Activated CD8-positive, alpha-beta T cell treated with anti-CD3 and anti-CD28 coated beads, Interleukin-2, amount 10 ng/mL, durations not matched to agents 7 days and 5 days (primary cell): ENCODE data around the gene ADGRD1. TPM values are rescaled to one million over a fixed set of nuclear protein-coding genes. Genes with fewer than 3 reads are reported as not detected.

Experiments
- ATAC-seq: fragments of 150-1000 bp; cut with Tn5 transposase; one replicate; pipeline ENCODE4 v1.10.0; 2021; ENCODE audit warnings: moderate library complexity
- CTCF ChIA-PET: fragments of 350-600 bp; sonication (Branson Sonifier 250); formaldehyde crosslinking; loops from one replicate; lab custom pipeline; 2021; ENCODE audit warnings: antibody characterized with exemption; lab: Charles Lee
- POLR2A ChIA-PET: fragments of 350-600 bp; sonication (Branson Sonifier 250); formaldehyde crosslinking; loops from one replicate; lab custom pipeline; 2021; ENCODE audit warnings: antibody characterized with exemption; lab: Charles Lee
- DNase-seq: peaks from one replicate; pipeline ENCODE4 v3.0.0-alpha.2; 2020
- H3K27ac Mint-ChIP-seq: one replicate; pipeline ENCODE4 v1.8.0; 2021; ENCODE audit warnings: mild to moderate bottlenecking, mixed read lengths
- H3K27me3 Mint-ChIP-seq: one replicate; pipeline ENCODE4 v1.8.0; 2021; ENCODE audit warnings: low read depth, mixed read lengths
- H3K36me3 Mint-ChIP-seq: one replicate; pipeline ENCODE4 v1.8.0; 2021; ENCODE audit warnings: low read depth, mixed read lengths
- H3K4me1 Mint-ChIP-seq: one replicate; pipeline ENCODE4 v1.8.0; 2021; ENCODE audit warnings: low read depth, mixed read lengths
- H3K4me3 Mint-ChIP-seq: one replicate; pipeline ENCODE4 v1.8.0; 2021; ENCODE audit warnings: mild to moderate bottlenecking, mixed read lengths
- H3K9me3 Mint-ChIP-seq: one replicate; pipeline ENCODE4 v1.8.0; 2022; ENCODE audit warnings: mixed read lengths; ENCODE audit not compliant: insufficient read depth
- total RNA-seq, 2 experiments: library from RNA; stranded (reverse); gene quantifications; one replicate each; pipeline ENCODE4 v1.2.3, GENCODE V29; 2021

Gene ADGRD1
- total RNA-seq, 2 experiments from 2014 or later: not detected

DNA sequence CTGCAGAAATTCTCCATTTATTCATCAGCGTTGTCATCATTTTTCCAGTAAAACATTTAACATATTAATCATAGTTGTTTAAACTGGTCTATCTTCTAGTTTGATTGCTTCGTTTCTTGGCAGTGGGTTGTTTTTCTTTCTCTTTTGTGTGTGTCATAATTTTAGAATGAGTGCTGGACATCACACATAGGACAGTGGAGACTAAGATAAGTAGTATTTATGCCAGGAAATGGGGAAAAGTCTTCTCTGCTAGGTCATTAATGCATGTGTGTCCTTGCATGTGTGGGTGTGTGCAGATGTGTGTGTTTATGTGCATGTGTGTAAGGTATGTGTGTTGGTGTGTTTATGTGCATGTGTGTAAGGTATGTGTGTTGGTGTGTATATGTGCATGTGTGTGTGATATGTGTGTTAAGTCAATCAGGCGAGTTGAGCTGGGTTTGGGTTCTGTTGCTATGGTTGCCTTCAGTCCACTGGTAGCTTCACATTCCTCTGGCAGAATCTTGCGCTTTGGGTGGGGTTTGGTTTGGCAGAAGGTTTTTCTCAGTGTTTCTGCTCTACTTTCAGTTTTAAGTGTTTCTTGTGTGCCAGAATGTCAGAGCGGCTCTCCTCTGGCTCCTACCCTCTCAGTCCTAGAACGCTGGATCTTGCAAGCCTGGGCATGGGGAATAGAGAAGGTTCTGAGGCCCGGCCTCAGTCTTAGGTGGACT is 7.8 kb upstream of the ADGRD1 start:
- no peaks in the 10 kb centered on the region for H3K4me1 Mint-ChIP-seq
- ChIA-PET POLR2A (no interaction called here), CTCF (no interaction called here)
- ATAC-seq: no peak
- no peak overlapping the region for H3K27ac Mint-ChIP-seq
- DNase-seq: no peak
- H3K27me3 Mint-ChIP-seq: peaks cover 3% of the 10 kb centered on the region
- H3K36me3 Mint-ChIP-seq: no peaks in the 10 kb centered on the region
- no peak overlapping the region for H3K4me3 Mint-ChIP-seq
- H3K9me3 Mint-ChIP-seq: peaks cover 9% of the 10 kb centered on the region

DNA sequence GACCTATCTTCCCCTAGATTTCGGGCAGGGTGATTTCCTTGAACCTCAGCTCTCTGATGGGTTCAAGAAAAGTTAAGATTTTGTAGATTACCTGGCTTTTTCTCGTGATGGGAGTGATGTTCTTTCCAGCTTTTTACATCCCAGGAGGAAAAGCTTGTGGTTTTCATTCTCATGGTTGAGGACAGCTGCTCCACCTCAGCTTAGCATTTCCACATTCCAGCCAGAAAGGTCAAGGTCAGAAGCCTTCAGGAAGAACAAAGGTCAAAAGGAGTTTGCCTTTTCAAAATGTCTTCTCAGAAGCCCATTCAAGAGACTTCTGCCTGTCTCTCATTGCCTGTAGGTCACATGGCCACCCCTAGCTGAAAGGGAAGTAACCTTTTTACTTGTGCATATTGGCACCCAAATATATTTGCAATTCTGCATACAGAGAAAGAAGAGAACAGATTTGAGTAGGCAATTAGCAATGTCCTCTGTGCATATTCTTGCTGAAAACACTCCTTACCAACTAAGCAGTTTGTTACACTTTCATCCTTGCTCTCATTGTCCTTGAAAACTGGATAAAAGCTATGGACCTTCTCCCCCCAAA is 6.6 kb upstream of the ADGRD1 start:
- ChIA-PET POLR2A (no interaction called here), CTCF (no interaction called here)
- Mint-ChIP-seq H3K27me3 (peaks cover 4% of the 10 kb centered on the region), H3K4me3 (no peak overlapping the region), H3K27ac (no peak overlapping the region), H3K36me3 (no peaks in the 10 kb centered on the region), H3K9me3 (peaks cover 9% of the 10 kb centered on the region), H3K4me1 (no peaks in the 10 kb centered on the region)
- ATAC-seq: no peak
- no peak for DNase-seq

GRCh38 chr12:130948136-130948535 is 5.6 kb upstream of the ADGRD1 start:
- Mint-ChIP-seq H3K36me3 (no peaks in the 10 kb centered on the region), H3K4me3 (no peak overlapping the region), H3K27me3 (peaks cover 12% of the 10 kb centered on the region), H3K9me3 (peaks cover 9% of the 10 kb centered on the region), H3K27ac (no peak overlapping the region), H3K4me1 (no peaks in the 10 kb centered on the region)
- POLR2A ChIA-PET: no interaction called here
- no peak for ATAC-seq
- no peak for DNase-seq
- CTCF ChIA-PET: no interaction called here

DNA sequence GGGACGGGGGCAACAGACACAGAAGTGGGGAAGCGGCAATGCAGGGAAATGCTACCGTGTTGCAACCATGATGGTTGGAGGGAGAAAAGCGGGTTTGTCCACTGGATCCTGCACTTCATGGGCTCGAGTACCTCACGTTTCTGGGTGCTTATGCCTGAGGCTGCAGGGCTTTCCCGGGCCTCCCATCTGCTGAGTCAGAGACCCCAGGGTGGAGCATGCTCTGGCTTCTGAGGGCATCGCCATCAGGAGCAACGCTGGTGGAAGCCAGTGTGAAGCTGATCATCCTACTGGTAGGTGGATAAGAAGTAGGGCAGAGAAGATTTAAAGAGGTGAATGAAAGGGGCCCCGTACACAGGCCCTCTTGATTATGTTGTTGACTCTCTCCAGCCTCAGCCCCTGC is 5.0 kb upstream of the ADGRD1 start:
- Mint-ChIP-seq H3K27me3 (peaks cover 18% of the 10 kb centered on the region), H3K4me3 (no peak overlapping the region), H3K9me3 (peaks cover 9% of the 10 kb centered on the region), H3K36me3 (no peaks in the 10 kb centered on the region), H3K27ac (no peak overlapping the region), H3K4me1 (no peaks in the 10 kb centered on the region)
- ChIA-PET CTCF (no interaction called here), POLR2A (no interaction called here)
- ATAC-seq (no peak), DNase-seq (no peak)

- H3K36me3 Mint-ChIP-seq: no peaks in the 10 kb centered on the region
- H3K4me3 Mint-ChIP-seq: no peak overlapping the region
- CTCF ChIA-PET: no interaction called here
- H3K4me1 Mint-ChIP-seq: no peaks in the 10 kb centered on the region
- POLR2A ChIA-PET: no interaction called here
- H3K27ac Mint-ChIP-seq: no peak overlapping the region
- DNase-seq: no peak
- ATAC-seq: no peak
- peaks cover 3% of the 10 kb centered on the region for H3K9me3 Mint-ChIP-seq
- peaks cover 26% of the 10 kb centered on the region for H3K27me3 Mint-ChIP-seq
Measured at GRCh38 chr12:130949806-130950205, 3.9 kb upstream of the ADGRD1 start.

DNA sequence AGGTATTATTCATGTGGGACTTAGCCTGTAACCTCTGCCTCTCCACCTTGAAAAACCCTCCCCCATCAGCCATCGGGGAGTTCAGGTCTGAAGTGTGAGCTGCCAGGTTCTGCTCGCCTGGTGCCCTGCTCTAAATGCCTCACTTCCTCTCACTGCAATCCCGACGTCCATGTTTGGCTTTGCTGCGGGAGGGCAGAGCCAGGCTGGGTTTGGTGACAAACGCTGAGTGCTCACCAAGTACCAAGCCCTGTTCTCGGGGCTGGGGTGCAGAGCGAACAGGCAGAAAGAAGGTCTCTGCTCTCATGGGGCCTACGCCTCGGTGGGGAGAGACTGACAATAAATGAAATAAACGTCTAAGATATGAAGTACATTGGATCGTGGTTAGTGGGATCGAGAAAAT is 2.1 kb upstream of the ADGRD1 start:
- H3K27ac Mint-ChIP-seq: no peak overlapping the region
- peaks cover 24% of the 10 kb centered on the region for H3K27me3 Mint-ChIP-seq
- H3K36me3 Mint-ChIP-seq: no peaks in the 10 kb centered on the region
- CTCF ChIA-PET: no interaction called here
- ATAC-seq (no peak), DNase-seq (no peak)
- POLR2A ChIA-PET: no interaction called here
- H3K9me3 Mint-ChIP-seq: no peaks in the 10 kb centered on the region
- no peaks in the 10 kb centered on the region for H3K4me1 Mint-ChIP-seq
- H3K4me3 Mint-ChIP-seq: no peak overlapping the region

DNA sequence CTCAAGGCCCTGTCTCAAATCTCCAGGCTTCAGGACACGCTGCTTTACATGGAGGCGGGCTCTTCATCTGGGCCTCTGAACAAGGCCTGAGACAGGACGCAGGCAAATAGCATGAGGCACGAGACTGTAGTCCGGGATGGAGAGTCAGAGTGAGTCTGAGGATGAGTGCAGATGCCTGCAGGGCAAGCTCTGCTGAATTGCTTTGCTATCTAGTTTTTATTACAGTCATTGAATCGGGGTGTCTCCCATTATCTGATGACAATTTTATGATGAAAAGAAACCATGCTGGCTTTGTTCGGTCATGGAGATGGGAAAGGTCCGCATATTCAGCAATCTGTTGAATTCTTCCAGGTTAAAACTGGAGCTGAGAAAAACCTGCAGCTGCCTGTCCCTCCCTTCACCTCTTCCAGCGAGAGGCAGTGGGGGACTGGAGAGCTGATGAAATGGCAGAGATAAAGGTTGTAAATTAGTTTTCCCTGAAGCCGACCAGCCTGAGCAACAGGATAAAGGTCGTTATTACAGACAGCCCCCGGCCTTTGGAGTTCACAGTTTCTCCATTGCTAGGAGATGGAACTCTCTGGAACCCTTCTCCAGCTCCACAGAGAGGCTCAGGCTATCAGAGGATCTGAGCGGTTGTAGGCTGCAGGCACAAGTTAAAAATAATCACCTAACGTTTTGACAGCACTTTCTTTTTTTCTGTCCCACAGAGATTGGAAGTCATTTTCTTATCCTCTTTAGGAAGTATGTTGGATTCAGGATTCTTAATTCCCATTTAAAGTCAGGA is 1.3 kb upstream of the ADGRD1 start:
- DNase-seq (no peak), ATAC-seq (no peak)
- Mint-ChIP-seq H3K36me3 (no peaks in the 10 kb centered on the region), H3K4me3 (no peak overlapping the region), H3K27me3 (peaks cover 24% of the 10 kb centered on the region), H3K27ac (no peak overlapping the region), H3K4me1 (no peaks in the 10 kb centered on the region), H3K9me3 (no peaks in the 10 kb centered on the region)
- CTCF ChIA-PET: no interaction called here
- POLR2A ChIA-PET: no interaction called here

- no peak for DNase-seq
- Mint-ChIP-seq H3K36me3 (no peaks in the 10 kb centered on the region), H3K9me3 (no peaks in the 10 kb centered on the region), H3K27ac (no peak overlapping the region), H3K4me1 (no peaks in the 10 kb centered on the region), H3K27me3 (peaks cover 24% of the 10 kb centered on the region), H3K4me3 (no peak overlapping the region)
- CTCF ChIA-PET: no interaction called here
- ATAC-seq: no peak
- POLR2A ChIA-PET: no interaction called here
Measured at GRCh38 chr12:130954544-130954831, 781 bp downstream of the ADGRD1 start.

- Mint-ChIP-seq H3K4me3 (no peak overlapping the region), H3K4me1 (no peaks in the 10 kb centered on the region), H3K27ac (no peak overlapping the region), H3K27me3 (peaks cover 24% of the 10 kb centered on the region), H3K9me3 (no peaks in the 10 kb centered on the region), H3K36me3 (no peaks in the 10 kb centered on the region)
- DNase-seq: no peak
- ATAC-seq: no peak
- POLR2A ChIA-PET: no interaction called here
- CTCF ChIA-PET: interaction anchor here (1.0 kb wide), 1 partner anchor 149 kb away, joined by 3 read pairs; no protein-coding TSS in a partner anchor
Measured at GRCh38 chr12:130955238-130955816, 1.6 kb downstream of the ADGRD1 start.

- CTCF ChIA-PET: interaction anchor here (1.0 kb wide), 1 partner anchor 149 kb away, joined by 3 read pairs; no protein-coding TSS in a partner anchor
- Mint-ChIP-seq H3K36me3 (no peaks in the 10 kb centered on the region), H3K4me3 (no peak overlapping the region), H3K9me3 (no peaks in the 10 kb centered on the region), H3K27ac (no peak overlapping the region), H3K27me3 (peaks cover 27% of the 10 kb centered on the region), H3K4me1 (no peaks in the 10 kb centered on the region)
- no peak for ATAC-seq
- no peak for DNase-seq
- POLR2A ChIA-PET: no interaction called here
Measured at GRCh38 chr12:130956009-130956408, 2.3 kb downstream of the ADGRD1 start.

DNA sequence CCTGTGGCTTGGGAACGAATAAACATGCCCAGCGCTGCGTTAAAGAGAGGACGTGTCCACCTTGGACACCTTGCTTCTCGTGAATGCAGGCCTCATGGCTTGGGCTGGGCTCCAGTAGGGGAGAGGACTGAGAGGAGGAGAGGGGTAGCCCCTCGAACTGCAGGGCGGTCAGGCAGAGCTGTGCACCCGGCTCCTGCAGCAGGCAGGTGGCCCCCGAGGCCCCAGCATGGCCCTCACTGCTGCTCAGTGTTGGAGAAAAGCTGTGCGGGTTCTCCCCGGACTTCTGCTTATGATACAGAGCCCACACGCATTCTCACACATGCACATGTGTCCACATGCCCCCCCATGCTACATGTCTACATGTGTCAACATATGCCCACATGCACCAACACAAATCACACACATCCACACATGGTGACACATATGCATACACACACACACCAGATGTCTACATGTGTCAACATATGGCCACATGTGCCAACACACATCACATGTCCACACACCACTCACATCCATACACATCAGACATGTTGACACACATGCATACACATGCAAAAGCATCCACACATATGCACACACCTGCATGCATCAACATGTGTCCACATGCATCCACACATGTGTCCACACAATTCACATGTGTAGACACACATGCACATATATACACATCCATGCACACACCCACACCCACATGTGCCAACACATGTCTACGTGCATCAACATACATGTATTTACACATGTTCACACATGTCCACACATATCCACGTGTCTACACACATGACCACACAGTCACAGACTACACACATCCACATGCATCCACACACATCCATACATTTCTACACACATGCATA is 3.0 kb downstream of the ADGRD1 start:
- POLR2A ChIA-PET: no interaction called here
- H3K4me1 Mint-ChIP-seq: no peaks in the 10 kb centered on the region

More for the DNA sequence above, 3.0 kb downstream of the ADGRD1 start:
- no peak overlapping the region for H3K27ac Mint-ChIP-seq
- no peaks in the 10 kb centered on the region for H3K9me3 Mint-ChIP-seq
- peaks cover 27% of the 10 kb centered on the region for H3K27me3 Mint-ChIP-seq
- DNase-seq: no peak
- no peaks in the 10 kb centered on the region for H3K36me3 Mint-ChIP-seq
- H3K4me3 Mint-ChIP-seq: no peak overlapping the region
- CTCF ChIA-PET: no interaction called here
- ATAC-seq: no peak
